Spinal cord (tissue), 10 donors: ENCODE measurements around the gene TOPAZ1. TPM values are rescaled to one million over a fixed set of nuclear protein-coding genes. Genes with fewer than 3 reads are reported as not detected.
"Not testable (repeated sequence)": the region's sequence is repeated elsewhere in the genome, so short reads cannot be mapped to it uniquely, and the experiment has no call there.

Experiments used
- DNase-seq, 6 donors: peaks; one replicate each; pipeline versions ENCODE4 v3.0.0 to v3.0.0-alpha.2; 2013 to 2015; ENCODE audit warnings: low spot score in 6 of 6, low read depth in 4 of 6
- H3K27ac ChIP-seq: one replicate; pipeline ENCODE4 v1.5.1; 2013; ENCODE audit warnings: low read depth, low read length, control low read depth
- H3K27me3 ChIP-seq: one replicate; pipeline ENCODE4 v1.6.1; 2013; ENCODE audit warnings: low read length; ENCODE audit not compliant: control insufficient read depth, insufficient read depth
- H3K36me3 ChIP-seq: one replicate; pipeline ENCODE4 v1.6.1; 2013; ENCODE audit warnings: low read length; ENCODE audit not compliant: control insufficient read depth, insufficient read depth
- H3K4me1 ChIP-seq: one replicate; pipeline ENCODE4 v1.6.1; 2013; ENCODE audit warnings: low read length; ENCODE audit not compliant: control insufficient read depth, insufficient read depth
- H3K4me3 ChIP-seq: one replicate; pipeline ENCODE4 v1.5.1; 2013; ENCODE audit warnings: low read depth, low read length, control low read depth
- H3K9me3 ChIP-seq: one replicate; pipeline ENCODE4 v1.6.1; 2013; ENCODE audit warnings: low read length; ENCODE audit not compliant: control insufficient read depth, insufficient read depth
- WGBS: methylation state at CpG from one replicate; pipeline ENCODE4 v1.1.5; 2013; ENCODE audit warnings: missing lambda C conversion rate; ENCODE audit not compliant: insufficient coverage; 5-methylcytosine and 5-hydroxymethylcytosine counted together
- polyA plus RNA-seq, 2 donors: library from polyadenylated mRNA; unstranded; fragments of 120-200 nt; gene quantifications; one replicate each; pipeline ENCODE4 v1.2.1, GENCODE V29; 2013; ENCODE audit not compliant: insufficient read length in 2 of 2
- total RNA-seq, 2 donors: library from RNA; depleted of rRNA in 1 of 2; stranded (reverse); fragments of 120-200 nt in 1 of 2; fragments of >200 nt in 1 of 2; gene quantifications; one replicate each; pipeline versions ENCODE4 v1.2.3 to v1.2.4, GENCODE V29; 2013 to 2014
- donor health status: healthy.

Gene TOPAZ1
- total and polyA plus RNA-seq, 4 donors: under 0.01 to 0.03 TPM; not detected in 2

DNA sequence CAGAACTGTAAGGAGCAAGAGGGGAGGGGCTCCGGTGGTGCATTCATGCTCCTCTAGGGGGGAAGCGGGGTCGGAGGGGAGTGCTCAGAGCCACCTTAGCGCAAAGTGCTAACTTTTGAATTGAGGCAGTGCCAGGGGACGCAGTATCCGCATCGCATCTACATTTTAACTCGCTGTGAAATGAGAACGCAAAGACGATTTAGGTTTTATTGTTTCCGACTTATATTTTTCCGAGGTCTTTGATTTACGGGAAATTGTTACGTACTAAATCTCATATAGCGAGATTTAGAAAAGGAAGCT, 97.1 kb downstream of the TOPAZ1 start:
- H3K4me1 ChIP-seq: no peaks in the 10 kb centered on the region
- H3K4me3 ChIP-seq: peak overlapping the region; percentile 98
- WGBS: 0% methylated on average over 6 of the region's 15 CpGs
- H3K9me3 ChIP-seq: no peaks in the 10 kb centered on the region
- H3K27ac ChIP-seq: peak overlapping the region; percentile 99
- H3K36me3 ChIP-seq: no peaks in the 10 kb centered on the region
- H3K27me3 ChIP-seq: no peaks in the 10 kb centered on the region
- DNase-seq: no peak

DNA sequence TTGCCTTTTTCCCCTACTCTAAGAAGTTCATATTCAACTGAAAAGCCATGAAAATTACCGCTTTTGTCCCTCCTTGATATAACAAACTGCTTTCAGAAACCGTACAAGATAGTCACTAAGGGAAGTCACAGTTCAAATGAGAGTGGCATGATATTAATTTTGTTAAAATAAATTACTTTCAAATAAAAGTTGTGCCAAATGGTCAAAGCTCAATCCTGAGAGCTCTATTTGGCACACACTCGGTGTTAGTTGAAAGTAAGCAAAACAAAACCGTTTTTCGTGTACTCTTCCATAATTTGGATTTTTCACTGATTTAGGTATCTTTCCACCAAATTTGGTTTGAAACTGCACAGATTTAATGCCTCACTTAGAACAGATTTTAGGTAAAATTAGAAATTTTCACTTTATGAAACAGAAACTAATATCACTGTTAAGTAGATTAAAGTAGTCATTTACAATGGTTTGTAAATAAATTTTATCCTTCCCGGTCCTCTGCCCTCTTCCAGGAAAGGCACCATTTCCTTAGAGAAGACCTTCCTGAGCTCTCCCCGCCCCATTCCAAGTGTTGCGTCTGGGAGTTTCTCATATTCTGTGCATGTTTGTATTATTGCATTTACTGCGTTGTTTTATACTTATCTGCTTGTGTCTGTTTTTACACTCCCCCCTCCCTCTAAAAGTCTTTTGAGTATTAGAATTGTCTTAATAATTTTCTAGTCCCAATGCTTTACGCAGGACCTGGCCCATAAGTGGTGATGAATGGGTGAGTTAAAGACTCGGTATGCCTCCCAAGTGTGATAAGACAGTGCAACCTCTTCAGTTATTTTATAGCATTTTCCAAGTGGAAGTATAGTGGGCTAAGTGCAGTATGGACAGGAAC, 97.7 kb downstream of the TOPAZ1 start:
- Histone ChIP-seq H3K27me3 (no peaks in the 10 kb centered on the region), H3K9me3 (no peaks in the 10 kb centered on the region), H3K36me3 (no peaks in the 10 kb centered on the region), H3K4me1 (no peaks in the 10 kb centered on the region), H3K4me3 (peak overlapping the region; percentile 98), H3K27ac (peak overlapping the region; percentile 99)
- no CpG with 5 or more reads among the region's 11 CpGs for WGBS
- peak in 1 of 6 donors; percentile 19 for DNase-seq

DNA sequence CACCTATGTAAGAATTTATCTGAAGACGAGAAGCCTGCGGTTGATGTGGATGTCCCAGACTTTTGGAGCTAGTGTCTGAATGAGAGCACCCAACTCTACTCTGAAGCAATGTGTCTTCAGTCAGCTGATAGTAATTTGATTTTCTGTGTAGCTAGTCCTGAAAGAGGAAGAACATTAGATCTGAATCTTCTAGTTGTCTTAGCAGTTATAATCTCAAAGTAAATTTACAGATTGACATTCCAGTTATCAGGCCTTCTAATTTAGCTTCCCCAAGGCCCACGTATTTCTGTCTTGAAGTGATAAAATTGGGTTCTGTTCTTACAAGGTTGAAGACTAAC, 98.3 kb downstream of the TOPAZ1 start:
- Histone ChIP-seq H3K36me3 (no peaks in the 10 kb centered on the region), H3K4me1 (no peaks in the 10 kb centered on the region), H3K27me3 (no peaks in the 10 kb centered on the region), H3K9me3 (no peaks in the 10 kb centered on the region), H3K4me3 (no peak overlapping the region), H3K27ac (no peak overlapping the region)
- WGBS: 100% methylated on average over 1 of the region's 3 CpGs
- no peak for DNase-seq

DNA sequence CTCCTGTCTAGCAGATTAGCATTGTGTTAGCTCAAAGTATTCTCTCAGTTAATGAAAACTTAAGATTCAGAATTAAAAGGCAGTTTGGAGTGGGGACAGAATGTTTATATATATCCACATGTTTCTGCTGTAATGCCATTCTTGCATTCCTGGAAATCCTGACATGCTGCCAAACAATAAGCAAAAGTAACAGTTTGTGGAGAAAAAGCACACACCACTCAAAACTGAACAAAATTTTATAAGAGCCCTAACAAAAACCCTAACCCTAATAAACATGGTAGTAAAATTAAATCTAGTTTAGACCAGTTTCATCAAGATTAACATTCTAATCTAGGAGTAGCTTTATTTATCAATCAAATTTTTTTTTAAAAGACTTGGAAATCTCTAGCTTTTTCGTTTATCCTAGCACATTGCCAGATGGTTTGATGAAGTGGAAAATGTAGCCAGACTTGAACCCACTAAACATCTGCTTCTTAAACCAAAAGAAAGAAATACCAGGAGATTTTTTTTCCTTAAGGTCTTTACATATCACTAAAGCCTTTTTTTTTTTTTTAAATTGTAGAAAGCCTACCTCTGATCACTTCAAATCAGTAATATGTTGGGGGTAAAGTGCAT, 100.6 kb downstream of the TOPAZ1 start:
- H3K36me3 ChIP-seq: no peaks in the 10 kb centered on the region
- H3K27me3 ChIP-seq: no peaks in the 10 kb centered on the region
- WGBS: no CpG with 5 or more reads among the region's 1 CpG
- peak in 1 of 6 donors; percentile 69 for DNase-seq
- H3K4me1 ChIP-seq: no peaks in the 10 kb centered on the region
- H3K9me3 ChIP-seq: no peaks in the 10 kb centered on the region
- H3K4me3 ChIP-seq: no peak overlapping the region
- H3K27ac ChIP-seq: peak overlapping the region; percentile 7

DNA sequence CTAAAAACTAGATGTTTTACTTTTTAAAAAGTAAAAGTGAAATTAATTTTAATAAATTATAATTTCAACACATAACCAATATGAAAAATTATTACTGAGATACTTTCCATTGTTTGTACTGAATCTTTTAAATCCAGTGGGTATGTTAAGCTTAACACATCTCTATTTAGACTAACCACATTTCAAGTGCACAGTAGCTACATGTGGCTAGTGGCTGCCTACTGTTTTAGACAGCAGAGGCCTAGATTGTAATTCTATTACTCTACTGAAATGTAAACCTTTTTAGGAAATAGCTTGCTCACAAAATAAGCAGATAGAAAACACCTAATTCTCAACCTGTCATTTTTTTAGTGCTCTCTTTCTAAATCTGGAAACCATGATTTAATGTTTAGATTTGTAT, 101.7 kb downstream of the TOPAZ1 start:
- Histone ChIP-seq H3K9me3 (no peaks in the 10 kb centered on the region), H3K4me1 (no peaks in the 10 kb centered on the region), H3K27me3 (no peaks in the 10 kb centered on the region), H3K4me3 (no peak overlapping the region), H3K27ac (no peak overlapping the region), H3K36me3 (no peaks in the 10 kb centered on the region)
- no peak for DNase-seq

DNA sequence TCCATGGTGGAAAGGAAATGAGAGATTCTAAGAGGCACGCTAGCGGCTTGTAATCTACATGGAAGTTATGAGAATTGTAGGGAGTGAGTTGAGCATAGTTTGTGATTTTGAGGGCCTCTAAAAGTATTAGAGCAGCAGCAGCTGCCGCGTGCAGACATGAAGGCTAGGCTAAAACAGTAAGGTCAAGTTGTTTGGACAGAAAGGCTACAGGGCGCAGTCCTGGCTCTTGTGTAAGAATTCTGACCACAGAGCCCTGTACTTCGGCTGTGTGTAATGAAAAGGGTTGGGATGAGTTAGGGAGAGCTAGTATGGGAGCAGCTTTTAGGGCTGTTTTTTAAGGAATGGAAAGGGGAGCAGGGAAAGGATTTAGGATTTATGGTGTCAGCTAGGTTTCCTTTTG, 104.9 kb downstream of the TOPAZ1 start:
- not testable (repeated sequence) for H3K27me3 ChIP-seq, H3K36me3 ChIP-seq, DNase-seq, H3K4me3 ChIP-seq, H3K9me3 ChIP-seq, H3K4me1 ChIP-seq, H3K27ac ChIP-seq
- WGBS: 99% methylated on average over 6 of the region's 6 CpGs

DNA sequence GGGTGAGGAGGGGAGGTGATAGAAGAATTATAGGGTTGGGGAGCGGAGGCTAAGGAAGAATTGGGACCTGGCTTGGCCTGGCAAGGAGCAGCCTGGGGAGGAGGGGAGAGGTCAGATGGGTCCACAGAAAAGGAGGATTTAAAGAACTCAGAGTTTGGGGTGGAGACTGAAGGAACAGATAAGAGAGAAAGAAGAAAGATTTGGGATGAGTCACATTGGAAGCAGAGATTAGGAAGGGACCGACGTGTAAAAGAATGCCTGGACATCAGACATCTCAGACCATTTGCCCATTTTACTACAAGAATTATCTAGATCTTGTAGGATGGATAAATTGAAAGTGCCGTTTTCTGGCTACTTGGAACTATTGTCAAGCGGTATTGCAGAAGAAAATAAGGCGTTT, 107.3 kb downstream of the TOPAZ1 start:
- no peak for DNase-seq
- WGBS: 95% methylated on average over 1 of the region's 6 CpGs
- no peaks in the 10 kb centered on the region for H3K4me1 ChIP-seq
- no peak overlapping the region for H3K27ac ChIP-seq
- no peaks in the 10 kb centered on the region for H3K27me3 ChIP-seq
- no peak overlapping the region for H3K4me3 ChIP-seq
- no peaks in the 10 kb centered on the region for H3K9me3 ChIP-seq
- H3K36me3 ChIP-seq: no peaks in the 10 kb centered on the region

DNA sequence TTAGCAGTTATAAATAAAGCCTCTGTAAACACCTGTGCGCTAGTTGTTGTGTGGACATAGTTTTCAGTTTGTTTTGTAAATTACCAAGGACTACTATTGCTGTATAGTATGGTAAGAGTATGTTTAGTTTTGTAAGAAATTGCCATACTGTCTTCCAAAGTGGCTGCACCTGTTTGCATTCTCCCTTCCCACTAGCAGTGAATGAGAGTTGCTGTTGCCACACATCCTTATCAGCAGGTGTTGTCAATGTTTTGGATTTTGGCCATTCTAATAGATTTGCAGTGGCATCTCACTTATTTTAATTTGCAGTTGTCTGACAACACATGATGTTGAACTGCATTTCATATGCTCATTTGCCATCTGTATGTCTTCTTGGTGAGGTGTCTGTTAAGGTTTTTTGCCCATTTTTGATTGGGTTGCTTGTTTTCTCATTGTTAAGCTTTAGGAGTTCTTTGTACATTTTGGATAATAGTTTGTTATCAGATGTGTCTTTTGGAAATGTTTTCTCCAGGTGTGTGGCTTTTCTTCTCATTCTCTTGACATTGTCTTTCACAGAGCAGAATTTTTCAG, 111.8 kb downstream of the TOPAZ1 start:
- H3K4me1 ChIP-seq: no peaks in the 10 kb centered on the region
- H3K27ac ChIP-seq: no peak overlapping the region
- H3K27me3 ChIP-seq: no peaks in the 10 kb centered on the region
- H3K9me3 ChIP-seq: no peaks in the 10 kb centered on the region
- no CpG with 5 or more reads among the region's 1 CpG for WGBS
- no peak overlapping the region for H3K4me3 ChIP-seq
- H3K36me3 ChIP-seq: peaks cover 4% of the 10 kb centered on the region
- DNase-seq: no peak

DNA sequence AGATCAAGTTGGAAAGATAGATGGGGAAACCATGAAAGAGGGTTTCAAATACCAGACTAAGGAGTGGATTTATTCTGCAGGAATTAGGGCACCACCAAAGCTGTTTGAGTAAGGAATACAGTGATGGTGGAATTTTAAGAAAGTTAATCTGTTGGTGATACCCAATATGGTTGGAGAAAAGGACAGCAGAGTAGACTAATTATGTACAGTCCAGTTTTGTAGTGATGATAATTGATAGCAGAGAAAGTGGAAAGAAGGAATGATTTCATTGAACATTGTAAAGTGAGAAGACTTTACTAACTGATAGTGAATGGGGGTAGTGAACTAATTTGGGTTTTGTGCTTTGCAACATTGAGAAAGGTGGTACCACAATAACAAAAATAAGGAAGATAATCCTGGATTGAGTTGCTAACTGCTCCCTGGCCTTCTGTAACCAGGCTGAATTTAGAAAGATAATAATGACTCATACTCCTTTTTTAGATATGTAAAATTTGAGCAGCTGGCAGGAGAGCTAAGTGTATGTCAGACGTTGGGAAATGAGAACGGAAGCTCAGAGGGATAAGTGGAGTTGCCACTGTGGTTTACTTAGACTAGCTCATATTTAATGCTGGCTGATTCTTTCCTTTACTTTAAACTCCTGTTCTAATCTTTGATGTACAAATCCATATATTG, 113.8 kb downstream of the TOPAZ1 start:
- Histone ChIP-seq H3K4me1 (no peaks in the 10 kb centered on the region), H3K36me3 (peaks cover 4% of the 10 kb centered on the region), H3K27ac (no peak overlapping the region), H3K9me3 (no peaks in the 10 kb centered on the region), H3K4me3 (no peak overlapping the region), H3K27me3 (no peaks in the 10 kb centered on the region)
- peak in 1 of 6 donors; percentile 24 for DNase-seq
- no CpG with 5 or more reads among the region's 2 CpGs for WGBS
